ENCODE data around the gene FIG4.
"Not testable (repeated sequence)": the region's sequence is repeated elsewhere in the genome, so short reads cannot be mapped to it uniquely, and the experiment has no call there.

FIG4 gene

GRCh38 chr6:109669811-109670210, 21.3 kb upstream of the FIG4 start:
- CTCF ChIA-PET = no interaction called here
- POLR2A ChIA-PET = no interaction called here
- 95% methylated on average over 3 of the region's 4 CpGs for WGBS (ENCODE audit: insufficient coverage)
- Histone ChIP-seq H3K27ac (ENCODE audit: insufficient read depth in 1 of 2, low read depth in 1 of 2, low read length in 2 of 2, poor library complexity in 1 of 2, severe bottlenecking in 2 of 2) (no peak overlapping the region), H3K4me1 (ENCODE audit: control extremely low read depth in 1 of 4, control insufficient read depth in 4 of 4, insufficient read depth in 4 of 4, low read length in 3 of 4) (no peaks in the 10 kb centered on the region), H3K4me3 (ENCODE audit: control insufficient read depth in 1 of 7, extremely low read depth in 1 of 7, insufficient read depth in 4 of 7, low read depth in 2 of 7, low read length in 6 of 7) (no peak overlapping the region), H3K27me3 (replicated peaks in 2 of 5; ENCODE audit: control insufficient read depth in 4 of 5, insufficient read depth in 5 of 5, low read length in 4 of 5) (no peaks in the 10 kb centered on the region), H3K36me3 (ENCODE audit: control insufficient read depth in 4 of 4, insufficient read depth in 4 of 4, low read length in 3 of 4) (peaks cover 0 to 3% (median 0%) of the 10 kb centered on the region in 4 experiments), H3K9me3 (ENCODE audit: control extremely low read depth in 1 of 5, control insufficient read depth in 4 of 5, insufficient read depth in 2 of 5, low read depth in 1 of 5, low read length in 4 of 5) (no peaks in the 10 kb centered on the region)
- DNase-seq = no peak

- Histone ChIP-seq H3K27ac (ENCODE audit: insufficient read depth in 1 of 2, low read depth in 1 of 2, low read length in 2 of 2, poor library complexity in 1 of 2, severe bottlenecking in 2 of 2) (no peak overlapping the region), H3K36me3 (ENCODE audit: control insufficient read depth in 4 of 4, insufficient read depth in 4 of 4, low read length in 3 of 4) (peaks cover 0 to 3% (median 0%) of the 10 kb centered on the region in 4 experiments), H3K9me3 (ENCODE audit: control extremely low read depth in 1 of 5, control insufficient read depth in 4 of 5, insufficient read depth in 2 of 5, low read depth in 1 of 5, low read length in 4 of 5) (peaks cover 0 to 1% (median 0%) of the 10 kb centered on the region in 5 experiments), H3K27me3 (replicated peaks in 2 of 5; ENCODE audit: control insufficient read depth in 4 of 5, insufficient read depth in 5 of 5, low read length in 4 of 5) (no peaks in the 10 kb centered on the region), H3K4me1 (ENCODE audit: control extremely low read depth in 1 of 4, control insufficient read depth in 4 of 4, insufficient read depth in 4 of 4, low read length in 3 of 4) (no peaks in the 10 kb centered on the region), H3K4me3 (ENCODE audit: control insufficient read depth in 1 of 7, extremely low read depth in 1 of 7, insufficient read depth in 4 of 7, low read depth in 2 of 7, low read length in 6 of 7) (no peak overlapping the region)
- no peak for DNase-seq
- POLR2A ChIA-PET = no interaction called here
- no CpG with 5 or more reads among the region's 2 CpGs for WGBS (ENCODE audit: insufficient coverage)
- CTCF ChIA-PET = no interaction called here
Measured at GRCh38 chr6:109671733-109672132, 19.4 kb upstream of the FIG4 start.

- no peaks in the 10 kb centered on the region for H3K4me1 ChIP-seq (ENCODE audit: control extremely low read depth in 1 of 4, control insufficient read depth in 4 of 4, insufficient read depth in 4 of 4, low read length in 3 of 4)
- no peak overlapping the region for H3K4me3 ChIP-seq (ENCODE audit: control insufficient read depth in 1 of 7, extremely low read depth in 1 of 7, insufficient read depth in 4 of 7, low read depth in 2 of 7, low read length in 6 of 7)
- no peak for DNase-seq
- peaks cover 0 to 3% (median 0%) of the 10 kb centered on the region in 4 experiments for H3K36me3 ChIP-seq (ENCODE audit: control insufficient read depth in 4 of 4, insufficient read depth in 4 of 4, low read length in 3 of 4)
- 100% methylated on average over 1 of the region's 1 CpG for WGBS (ENCODE audit: insufficient coverage)
- no peak overlapping the region for H3K27ac ChIP-seq (ENCODE audit: insufficient read depth in 1 of 2, low read depth in 1 of 2, low read length in 2 of 2, poor library complexity in 1 of 2, severe bottlenecking in 2 of 2)
- ChIA-PET POLR2A (no interaction called here), CTCF (no interaction called here)
- peaks cover 0 to 2% (median 0%) of the 10 kb centered on the region in 5 experiments for H3K9me3 ChIP-seq (ENCODE audit: control extremely low read depth in 1 of 5, control insufficient read depth in 4 of 5, insufficient read depth in 2 of 5, low read depth in 1 of 5, low read length in 4 of 5)
- H3K27me3 ChIP-seq (replicated peaks in 2 of 5; ENCODE audit: control insufficient read depth in 4 of 5, insufficient read depth in 5 of 5, low read length in 4 of 5) = no peaks in the 10 kb centered on the region
Measured at GRCh38 chr6:109672175-109672574, 18.9 kb upstream of the FIG4 start.

- CTCF ChIA-PET = no interaction called here
- peaks cover 0 to 3% (median 0%) of the 10 kb centered on the region in 4 experiments for H3K36me3 ChIP-seq (ENCODE audit: control insufficient read depth in 4 of 4, insufficient read depth in 4 of 4, low read length in 3 of 4)
- no peak overlapping the region for H3K4me3 ChIP-seq (ENCODE audit: control insufficient read depth in 1 of 7, extremely low read depth in 1 of 7, insufficient read depth in 4 of 7, low read depth in 2 of 7, low read length in 6 of 7)
- no peaks in the 10 kb centered on the region for H3K4me1 ChIP-seq (ENCODE audit: control extremely low read depth in 1 of 4, control insufficient read depth in 4 of 4, insufficient read depth in 4 of 4, low read length in 3 of 4)
- no peak for DNase-seq
- H3K27ac ChIP-seq (ENCODE audit: insufficient read depth in 1 of 2, low read depth in 1 of 2, low read length in 2 of 2, poor library complexity in 1 of 2, severe bottlenecking in 2 of 2) = no peak overlapping the region
- H3K27me3 ChIP-seq (replicated peaks in 2 of 5; ENCODE audit: control insufficient read depth in 4 of 5, insufficient read depth in 5 of 5, low read length in 4 of 5) = no peaks in the 10 kb centered on the region
- POLR2A ChIA-PET = no interaction called here
- H3K9me3 ChIP-seq (ENCODE audit: control extremely low read depth in 1 of 5, control insufficient read depth in 4 of 5, insufficient read depth in 2 of 5, low read depth in 1 of 5, low read length in 4 of 5) = peaks cover 0 to 2% (median 0%) of the 10 kb centered on the region in 5 experiments
Measured at GRCh38 chr6:109672839-109673238, 18.3 kb upstream of the FIG4 start.

- Histone ChIP-seq H3K27ac (ENCODE audit: insufficient read depth in 1 of 2, low read depth in 1 of 2, low read length in 2 of 2, poor library complexity in 1 of 2, severe bottlenecking in 2 of 2) (no peak overlapping the region), H3K27me3 (replicated peaks in 2 of 5; ENCODE audit: control insufficient read depth in 4 of 5, insufficient read depth in 5 of 5, low read length in 4 of 5) (no peaks in the 10 kb centered on the region), H3K9me3 (ENCODE audit: control extremely low read depth in 1 of 5, control insufficient read depth in 4 of 5, insufficient read depth in 2 of 5, low read depth in 1 of 5, low read length in 4 of 5) (peaks cover 0 to 2% (median 0%) of the 10 kb centered on the region in 5 experiments), H3K36me3 (ENCODE audit: control insufficient read depth in 4 of 4, insufficient read depth in 4 of 4, low read length in 3 of 4) (no peaks in the 10 kb centered on the region), H3K4me1 (ENCODE audit: control extremely low read depth in 1 of 4, control insufficient read depth in 4 of 4, insufficient read depth in 4 of 4, low read length in 3 of 4) (no peaks in the 10 kb centered on the region), H3K4me3 (ENCODE audit: control insufficient read depth in 1 of 7, extremely low read depth in 1 of 7, insufficient read depth in 4 of 7, low read depth in 2 of 7, low read length in 6 of 7) (no peak overlapping the region)
- DNase-seq = no peak
- ChIA-PET POLR2A (no interaction called here), CTCF (no interaction called here)
- WGBS (ENCODE audit: insufficient coverage) = no CpG with 5 or more reads among the region's 1 CpG
Measured at GRCh38 chr6:109676724-109677123, 14.4 kb upstream of the FIG4 start.

GRCh38 chr6:109678240-109678639, 12.9 kb upstream of the FIG4 start:
- H3K4me1 ChIP-seq (ENCODE audit: control extremely low read depth in 1 of 4, control insufficient read depth in 4 of 4, insufficient read depth in 4 of 4, low read length in 3 of 4) = no peaks in the 10 kb centered on the region
- peaks cover 0 to 2% (median 0%) of the 10 kb centered on the region in 5 experiments for H3K9me3 ChIP-seq (ENCODE audit: control extremely low read depth in 1 of 5, control insufficient read depth in 4 of 5, insufficient read depth in 2 of 5, low read depth in 1 of 5, low read length in 4 of 5)
- ChIA-PET POLR2A (no interaction called here), CTCF (interaction anchor here (1.3 kb wide), 1 partner anchor 27 kb away, joined by 4 read pairs; no protein-coding TSS in a partner anchor)
- H3K36me3 ChIP-seq (ENCODE audit: control insufficient read depth in 4 of 4, insufficient read depth in 4 of 4, low read length in 3 of 4) = no peaks in the 10 kb centered on the region
- WGBS (ENCODE audit: insufficient coverage) = 100% methylated on average over 1 of the region's 4 CpGs
- H3K27me3 ChIP-seq (replicated peaks in 2 of 5; ENCODE audit: control insufficient read depth in 4 of 5, insufficient read depth in 5 of 5, low read length in 4 of 5) = no peaks in the 10 kb centered on the region
- H3K27ac ChIP-seq (ENCODE audit: insufficient read depth in 1 of 2, low read depth in 1 of 2, low read length in 2 of 2, poor library complexity in 1 of 2, severe bottlenecking in 2 of 2) = no peak overlapping the region
- no peak for DNase-seq
- H3K4me3 ChIP-seq (ENCODE audit: control insufficient read depth in 1 of 7, extremely low read depth in 1 of 7, insufficient read depth in 4 of 7, low read depth in 2 of 7, low read length in 6 of 7) = no peak overlapping the region

- DNase-seq; H3K27me3 ChIP-seq (replicated peaks in 2 of 5; ENCODE audit: control insufficient read depth in 4 of 5, insufficient read depth in 5 of 5, low read length in 4 of 5); H3K36me3 ChIP-seq (ENCODE audit: control insufficient read depth in 4 of 4, insufficient read depth in 4 of 4, low read length in 3 of 4); H3K4me3 ChIP-seq (ENCODE audit: control insufficient read depth in 1 of 7, extremely low read depth in 1 of 7, insufficient read depth in 4 of 7, low read depth in 2 of 7, low read length in 6 of 7); POLR2A ChIA-PET; H3K4me1 ChIP-seq (ENCODE audit: control extremely low read depth in 1 of 4, control insufficient read depth in 4 of 4, insufficient read depth in 4 of 4, low read length in 3 of 4); H3K27ac ChIP-seq (ENCODE audit: insufficient read depth in 1 of 2, low read depth in 1 of 2, low read length in 2 of 2, poor library complexity in 1 of 2, severe bottlenecking in 2 of 2); H3K9me3 ChIP-seq (ENCODE audit: control extremely low read depth in 1 of 5, control insufficient read depth in 4 of 5, insufficient read depth in 2 of 5, low read depth in 1 of 5, low read length in 4 of 5): not testable (repeated sequence)
- CTCF ChIA-PET = interaction anchor here (0.8 to 1.3 kb wide), 2 partner anchors 27 to 323 kb away, joined by 3 to 4 read pairs; no protein-coding TSS in a partner anchor
- WGBS (ENCODE audit: insufficient coverage) = 87% methylated on average over 9 of the region's 15 CpGs
Measured at GRCh38 chr6:109678661-109679505, 12.2 kb upstream of the FIG4 start.

All from common myeloid progenitor, CD34-positive (primary cell).